ENCODE results near the gene ZC2HC1C.

The ZC2HC1C gene

GRCh38 chr14:75069121-75069810 is at the start of gene ZC2HC1C:
TSS of gene ZC2HC1C (plus strand) at chr14:75069641. CDS start at chr14:75070574, 933 bp downstream.
- DNase-seq: peak; percentile 97

- DNase-seq: peak; percentile 73
Observed at GRCh38 chr14:75022655-75023054, 46.8 kb upstream of the ZC2HC1C start.

GRCh38 chr14:75023108-75023507 is 46.3 kb upstream of the ZC2HC1C start:
- DNase-seq: no peak

- DNase-seq: no peak
Observed at GRCh38 chr14:75025082-75025481, 44.4 kb upstream of the ZC2HC1C start.

GRCh38 chr14:75025876-75026275 is 43.6 kb upstream of the ZC2HC1C start:
- no peak for DNase-seq

GRCh38 chr14:75030147-75030546 is 39.3 kb upstream of the ZC2HC1C start:
- no peak for DNase-seq

GRCh38 chr14:75032939-75033338 is 36.5 kb upstream of the ZC2HC1C start:
- DNase-seq: no peak

GRCh38 chr14:75040507-75040906 is 28.9 kb upstream of the ZC2HC1C start:
- DNase-seq: no peak

GRCh38 chr14:75040959-75041358 is 28.5 kb upstream of the ZC2HC1C start:
- DNase-seq: no peak

- DNase-seq: no peak
Observed at GRCh38 chr14:75041613-75042012, 27.8 kb upstream of the ZC2HC1C start.

- no peak for DNase-seq
Observed at GRCh38 chr14:75042035-75042434, 27.4 kb upstream of the ZC2HC1C start.

GRCh38 chr14:75044322-75044721 is 25.1 kb upstream of the ZC2HC1C start:
- no peak for DNase-seq

GRCh38 chr14:75044752-75045151 is 24.7 kb upstream of the ZC2HC1C start:
- DNase-seq: no peak

- DNase-seq: no peak
Observed at GRCh38 chr14:75046275-75046674, 23.2 kb upstream of the ZC2HC1C start.

GRCh38 chr14:75046899-75047298 is 22.5 kb upstream of the ZC2HC1C start:
- DNase-seq: no peak

GRCh38 chr14:75047506-75047905 is 21.9 kb upstream of the ZC2HC1C start:
- no peak for DNase-seq

GRCh38 chr14:75048101-75048500 is 21.3 kb upstream of the ZC2HC1C start:
- no peak for DNase-seq

GRCh38 chr14:75049136-75049535 is 20.3 kb upstream of the ZC2HC1C start:
- DNase-seq: no peak

- DNase-seq: no peak
Observed at GRCh38 chr14:75049731-75050201, 19.7 kb upstream of the ZC2HC1C start.

GRCh38 chr14:75050852-75051555 is 18.4 kb upstream of the ZC2HC1C start, which contains the start of gene MLH3:
TSS of gene MLH3 (minus strand) at chr14:75051467. CDS start at chr14:75049655, 1,812 bp downstream.
- peak; percentile 87 for DNase-seq

GRCh38 chr14:75051556-75051899 is 17.9 kb upstream of the ZC2HC1C start:
- DNase-seq: no peak

GRCh38 chr14:75053396-75054291 is 15.8 kb upstream of the ZC2HC1C start:
- no peak for DNase-seq

GRCh38 chr14:75054421-75054820 is 15.0 kb upstream of the ZC2HC1C start:
- no peak for DNase-seq

Data from islet precursor cell (in vitro differentiated cells).